IPS-18a (cell line): ENCODE measurements around the gene PRDX1.

ENCODE experiments used
- H3K27ac ChIP-seq: one replicate; pipeline ENCODE4 v1.5.1; 2013; ENCODE audit warnings: low read length
- H3K27me3 ChIP-seq: one replicate; pipeline ENCODE4 v1.6.1; 2013; ENCODE audit warnings: mild to moderate bottlenecking, low read length; ENCODE audit not compliant: control insufficient read depth, insufficient read depth
- H3K36me3 ChIP-seq: one replicate; pipeline ENCODE4 v1.6.1; 2013; ENCODE audit warnings: low read depth, low read length; ENCODE audit not compliant: control insufficient read depth
- H3K4me1 ChIP-seq: one replicate; pipeline ENCODE4 v1.6.1; 2013; ENCODE audit warnings: low read depth, low read length; ENCODE audit not compliant: control insufficient read depth
- H3K4me3 ChIP-seq: one replicate; pipeline ENCODE4 v1.5.1; 2013; ENCODE audit warnings: low read length
- H3K9ac ChIP-seq: one replicate; pipeline ENCODE4 v1.6.1; 2013; ENCODE audit warnings: mild to moderate bottlenecking, low read length, moderate library complexity
- H3K9me3 ChIP-seq: one replicate; pipeline ENCODE4 v1.6.1; 2013; ENCODE audit warnings: low read depth, low read length; ENCODE audit not compliant: control insufficient read depth

The PRDX1 gene

GRCh38 chr1:45551684-45552083, 30.0 kb upstream of the PRDX1 start:
- no peaks in the 10 kb centered on the region for H3K9me3 ChIP-seq
- peaks cover 6% of the 10 kb centered on the region for H3K4me1 ChIP-seq
- no peak overlapping the region for H3K27ac ChIP-seq
- H3K9ac ChIP-seq = peak overlapping the region; percentile 95
- H3K27me3 ChIP-seq = no peaks in the 10 kb centered on the region
- H3K4me3 ChIP-seq = peak overlapping the region; percentile 100
- H3K36me3 ChIP-seq = peaks cover 26% of the 10 kb centered on the region

GRCh38 chr1:45550401-45551351, 29.0 kb upstream of the PRDX1 start, which contains the start of gene AKR1A1:
AKR1A1 (plus strand) TSS chr1:45550826; CDS start chr1:45561795, 10,969 bp downstream.
- H3K36me3 ChIP-seq = peaks cover 22% of the 10 kb centered on the region
- peak within 1 kb of the TSS; percentile 100 for H3K4me3 ChIP-seq
- H3K27me3 ChIP-seq = no peaks in the 10 kb centered on the region
- peak within 1 kb of the TSS; percentile 90 for H3K27ac ChIP-seq
- peak within 1 kb of the TSS; percentile 95 for H3K9ac ChIP-seq
- peaks cover 6% of the 10 kb centered on the region for H3K4me1 ChIP-seq
- H3K9me3 ChIP-seq = no peaks in the 10 kb centered on the region

GRCh38 chr1:45545553-45546310, 24.0 kb upstream of the PRDX1 start:
- Histone ChIP-seq H3K4me3 (no peak overlapping the region), H3K27me3 (no peaks in the 10 kb centered on the region), H3K36me3 (no peaks in the 10 kb centered on the region), H3K27ac (no peak overlapping the region), H3K9me3 (no peaks in the 10 kb centered on the region), H3K9ac (no peak overlapping the region), H3K4me1 (no peaks in the 10 kb centered on the region)

- Histone ChIP-seq H3K4me3 (no peak overlapping the region), H3K27ac (no peak overlapping the region), H3K9ac (no peak overlapping the region)
Measured at GRCh38 chr1:45545019-45545493, 23.4 kb upstream of the PRDX1 start.

GRCh38 chr1:45544530-45544929, 22.8 kb upstream of the PRDX1 start:
- no peak overlapping the region for H3K4me3 ChIP-seq
- no peak overlapping the region for H3K27ac ChIP-seq
- H3K4me1 ChIP-seq = no peaks in the 10 kb centered on the region
- no peaks in the 10 kb centered on the region for H3K36me3 ChIP-seq
- H3K9ac ChIP-seq = no peak overlapping the region
- no peaks in the 10 kb centered on the region for H3K27me3 ChIP-seq
- H3K9me3 ChIP-seq = no peaks in the 10 kb centered on the region

More at GRCh38 chr1:45545019-45545493, 23.4 kb upstream of the PRDX1 start:
- H3K27me3 ChIP-seq = no peaks in the 10 kb centered on the region
- H3K9me3 ChIP-seq = no peaks in the 10 kb centered on the region
- no peaks in the 10 kb centered on the region for H3K36me3 ChIP-seq
- H3K4me1 ChIP-seq = no peaks in the 10 kb centered on the region

DNA sequence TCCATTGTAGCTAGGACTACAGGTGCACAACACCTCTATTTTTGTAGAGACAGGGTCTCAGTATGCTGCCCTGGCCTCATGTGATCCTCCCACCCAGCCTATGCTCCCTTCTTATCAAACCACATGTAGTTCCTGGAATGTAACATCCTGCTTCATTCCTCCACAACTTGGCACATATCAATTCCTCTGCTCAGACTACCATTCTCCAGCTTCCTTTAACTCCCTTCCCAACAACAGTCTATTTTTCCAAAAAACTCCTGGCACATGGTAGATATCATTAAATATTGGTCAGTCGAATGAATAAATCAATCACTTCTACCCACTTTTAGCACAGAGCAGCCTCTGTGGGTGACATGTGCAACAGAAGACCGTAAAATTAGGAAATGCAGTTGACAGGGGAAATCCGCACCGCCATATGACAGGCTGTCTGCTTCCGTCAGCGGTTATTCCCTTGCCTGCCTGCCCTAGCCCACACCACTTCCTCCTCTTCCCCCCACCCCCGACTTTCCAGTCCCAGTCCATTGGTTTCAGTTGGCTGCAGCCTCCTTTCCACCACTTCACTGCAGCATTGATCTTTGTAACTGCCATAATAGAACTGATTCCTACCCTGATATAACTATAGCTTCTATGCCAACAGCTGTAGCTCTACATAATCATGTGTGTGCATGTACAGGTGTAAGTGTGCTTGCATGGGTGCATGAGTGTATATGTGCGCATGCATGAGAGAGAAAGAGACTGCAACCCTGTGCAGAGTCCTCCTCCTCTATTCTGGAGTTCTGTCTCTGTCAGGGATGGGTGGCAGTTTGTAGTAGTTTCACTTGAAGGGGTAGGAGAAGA, 22.1 kb upstream of the PRDX1 start:
- Histone ChIP-seq H3K27me3 (no peaks in the 10 kb centered on the region), H3K9me3 (no peaks in the 10 kb centered on the region), H3K27ac (no peak overlapping the region), H3K4me3 (no peak overlapping the region), H3K36me3 (no peaks in the 10 kb centered on the region), H3K9ac (no peak overlapping the region), H3K4me1 (no peaks in the 10 kb centered on the region)

DNA sequence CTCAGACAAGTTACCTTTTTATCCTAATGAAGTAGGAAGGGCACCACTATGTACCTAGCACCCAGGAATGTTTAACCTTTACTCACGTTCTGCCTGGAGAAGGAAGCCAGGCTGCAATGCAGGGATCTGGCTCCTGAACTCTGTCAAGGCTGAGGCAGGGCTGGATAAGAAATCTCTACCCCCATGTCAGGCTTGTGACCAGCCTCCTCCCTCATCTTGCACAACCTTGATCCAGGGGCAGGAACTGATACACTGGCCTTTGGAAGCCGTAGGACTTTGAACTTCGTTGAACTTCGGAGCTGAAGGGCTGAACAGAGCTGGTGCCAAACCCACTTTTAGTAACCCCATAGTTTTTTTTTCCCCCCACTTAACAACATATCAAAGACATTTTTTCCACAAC, 20.9 kb upstream of the PRDX1 start:
- Histone ChIP-seq H3K4me1 (no peaks in the 10 kb centered on the region), H3K36me3 (no peaks in the 10 kb centered on the region), H3K9ac (no peak overlapping the region), H3K4me3 (no peak overlapping the region), H3K9me3 (no peaks in the 10 kb centered on the region), H3K27me3 (no peaks in the 10 kb centered on the region), H3K27ac (no peak overlapping the region)

DNA sequence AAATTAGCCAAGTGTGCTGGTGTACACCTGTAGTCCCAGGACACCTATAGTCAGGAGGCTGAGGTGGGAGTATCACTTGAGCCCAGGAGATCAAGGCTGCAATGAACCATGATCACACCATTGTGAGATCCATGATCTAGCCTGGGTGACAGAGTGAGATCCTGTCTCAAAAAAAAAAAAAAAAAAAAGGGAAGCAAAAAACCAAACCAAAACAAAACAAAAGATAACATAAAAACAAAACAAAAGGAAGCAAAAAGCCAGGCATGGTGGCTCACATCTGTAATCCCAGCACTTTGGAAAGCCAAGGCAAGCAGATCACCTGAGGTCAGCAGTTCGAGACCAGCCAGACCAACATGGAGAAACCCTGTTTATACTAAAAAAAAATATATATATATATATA, 19.5 kb upstream of the PRDX1 start:
- Histone ChIP-seq H3K36me3 (no peaks in the 10 kb centered on the region), H3K9ac (no peak overlapping the region), H3K4me1 (no peaks in the 10 kb centered on the region), H3K27me3 (no peaks in the 10 kb centered on the region), H3K9me3 (no peaks in the 10 kb centered on the region), H3K27ac (no peak overlapping the region), H3K4me3 (no peak overlapping the region)

DNA sequence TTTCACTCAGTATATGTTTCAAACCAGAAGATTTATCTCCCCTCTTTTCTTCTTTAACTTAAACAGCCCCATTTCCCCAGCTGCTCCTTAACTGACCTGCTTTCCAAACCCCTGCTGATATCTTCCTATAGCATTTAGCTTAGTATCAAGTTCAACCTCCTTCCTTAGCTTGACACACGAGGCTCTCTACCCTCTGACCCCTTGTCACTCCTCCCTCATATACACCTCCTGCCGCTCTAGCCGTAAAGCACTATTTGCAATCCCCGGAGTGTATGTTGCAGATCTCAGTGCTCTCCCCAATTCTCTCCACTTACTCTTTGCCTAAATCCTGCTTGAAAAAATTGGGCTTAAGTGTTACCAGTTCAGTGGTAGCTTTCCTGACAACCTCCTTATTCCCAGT, 15.2 kb upstream of the PRDX1 start:
- no peaks in the 10 kb centered on the region for H3K4me1 ChIP-seq
- H3K4me3 ChIP-seq = no peak overlapping the region
- H3K27ac ChIP-seq = no peak overlapping the region
- no peaks in the 10 kb centered on the region for H3K27me3 ChIP-seq
- no peak overlapping the region for H3K9ac ChIP-seq
- H3K36me3 ChIP-seq = no peaks in the 10 kb centered on the region
- no peaks in the 10 kb centered on the region for H3K9me3 ChIP-seq

DNA sequence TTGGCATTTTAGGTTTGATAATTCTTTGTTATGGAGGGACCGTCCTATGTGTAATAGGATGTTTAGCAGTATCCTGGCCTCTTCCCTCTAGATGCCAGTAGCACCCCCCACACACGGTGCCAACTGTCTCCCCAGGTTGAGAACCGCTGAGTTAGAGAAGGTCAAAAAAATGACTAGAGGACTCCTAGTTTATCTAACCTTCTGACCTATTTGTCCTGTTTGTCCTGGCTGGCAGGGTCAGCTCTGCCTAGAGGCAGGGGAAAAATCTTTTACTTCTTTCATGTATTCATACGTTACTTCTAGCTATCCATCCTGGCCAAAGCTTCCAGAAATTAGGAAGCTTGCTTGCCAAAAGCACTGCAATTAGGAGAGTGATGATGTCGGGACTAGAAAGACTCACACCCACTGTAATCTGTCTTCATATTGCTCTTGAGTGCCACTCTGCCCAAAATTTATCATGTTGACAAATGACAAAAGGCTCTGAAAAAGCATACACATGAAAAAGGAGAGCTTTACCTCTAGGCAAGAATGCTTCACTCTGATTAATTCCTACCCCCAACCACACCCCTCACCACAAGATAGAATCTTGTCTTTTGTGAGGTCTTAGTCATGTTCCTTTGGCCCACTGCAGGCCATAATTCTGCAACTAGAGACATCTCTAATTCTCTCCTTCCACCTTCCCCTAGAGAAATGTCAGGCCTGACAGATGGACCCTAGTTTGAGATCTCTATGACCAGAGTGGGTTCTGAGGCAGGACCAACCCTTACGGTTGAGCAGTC, 14.5 kb upstream of the PRDX1 start:
- Histone ChIP-seq H3K36me3 (no peaks in the 10 kb centered on the region), H3K27me3 (no peaks in the 10 kb centered on the region), H3K27ac (no peak overlapping the region), H3K9me3 (no peaks in the 10 kb centered on the region), H3K4me1 (no peaks in the 10 kb centered on the region), H3K9ac (no peak overlapping the region), H3K4me3 (no peak overlapping the region)
